HCT116 (cell line): Measurements from ENCODE around the gene ACLY.

Experiments
- EGR1 ChIP-seq: IDR thresholded peaks from 2 replicates; pipeline ENCODE4 v1.6.1; 2012; ENCODE audit warnings: low read depth
- EZH2 ChIP-seq: fragments of 200-600 bp; sonication (generic); IDR thresholded peaks from 2 replicates; pipeline ENCODE4 v1.6.1; 2017; ENCODE audit warnings: antibody characterized with exemption, mixed run types
- EZH2phosphoT487 ChIP-seq: fragments of 200-600 bp; IDR thresholded peaks from 2 replicates; pipeline ENCODE4 v1.6.1; 2018; ENCODE audit warnings: antibody characterized with exemption, borderline replicate concordance
- JUND ChIP-seq: IDR thresholded peaks from 2 replicates; pipeline ENCODE4 v1.6.1; 2012
- POLR2A ChIP-seq: IDR thresholded peaks from 2 replicates; pipeline ENCODE4 v1.7.0; 2011; ENCODE audit warnings: borderline replicate concordance; ENCODE audit not compliant: insufficient read depth, insufficient read length; ENCODE audit errors: extremely low read depth
- POLR2AphosphoS5 ChIP-seq: IDR thresholded peaks from 2 replicates; pipeline ENCODE4 v1.6.1; 2011; ENCODE audit warnings: mild to moderate bottlenecking, low read depth, low read length, moderate library complexity
- SIN3A ChIP-seq: IDR thresholded peaks from 2 replicates; pipeline ENCODE4 v1.6.1; 2012; ENCODE audit warnings: low read depth
- TCF7L2 ChIP-seq: IDR thresholded peaks from 2 replicates; pipeline ENCODE4 v1.7.0; 2011; ENCODE audit warnings: borderline replicate concordance, inconsistent platforms; ENCODE audit not compliant: insufficient read depth, insufficient read length; ENCODE audit errors: extremely low read depth
- YY1 ChIP-seq: IDR thresholded peaks from 2 replicates; pipeline ENCODE4 v1.6.1; 2011; ENCODE audit warnings: low read length, low read depth, moderate library complexity, mild to moderate bottlenecking; ENCODE audit not compliant: insufficient replicate concordance; ENCODE audit errors: extremely low read depth
- TF ChIP-seq, protein P1 (sequence below), 3 experiments: fragments of 200-600 bp in 1 of 3; sonication (generic) in 1 of 3; IDR thresholded peaks in 2 of 3; conservative IDR thresholded peaks in 1 of 3; 2 replicates each; pipeline ENCODE4 v1.5.1; 2012 to 2017; ENCODE audit warnings: low read depth in 2 of 3, low read length in 2 of 3, antibody characterized with exemption in 1 of 3, borderline replicate concordance in 1 of 3, control low read depth in 1 of 3, mild to moderate bottlenecking in 1 of 3, mixed read lengths in 1 of 3, mixed run types in 1 of 3, moderate library complexity in 1 of 3; ENCODE audit not compliant: insufficient read depth in 1 of 3
- TF ChIP-seq, protein P2 (sequence below): IDR thresholded peaks from 2 replicates; pipeline ENCODE4 v1.6.1; 2011; ENCODE audit warnings: mild to moderate bottlenecking, low read length, moderate library complexity; ENCODE audit not compliant: insufficient replicate concordance; ENCODE audit errors: extremely low read depth
- TF ChIP-seq, protein P3 (sequence below): IDR thresholded peaks from 2 replicates; pipeline ENCODE4 v1.6.1; 2012; ENCODE audit warnings: low read depth

DNA sequence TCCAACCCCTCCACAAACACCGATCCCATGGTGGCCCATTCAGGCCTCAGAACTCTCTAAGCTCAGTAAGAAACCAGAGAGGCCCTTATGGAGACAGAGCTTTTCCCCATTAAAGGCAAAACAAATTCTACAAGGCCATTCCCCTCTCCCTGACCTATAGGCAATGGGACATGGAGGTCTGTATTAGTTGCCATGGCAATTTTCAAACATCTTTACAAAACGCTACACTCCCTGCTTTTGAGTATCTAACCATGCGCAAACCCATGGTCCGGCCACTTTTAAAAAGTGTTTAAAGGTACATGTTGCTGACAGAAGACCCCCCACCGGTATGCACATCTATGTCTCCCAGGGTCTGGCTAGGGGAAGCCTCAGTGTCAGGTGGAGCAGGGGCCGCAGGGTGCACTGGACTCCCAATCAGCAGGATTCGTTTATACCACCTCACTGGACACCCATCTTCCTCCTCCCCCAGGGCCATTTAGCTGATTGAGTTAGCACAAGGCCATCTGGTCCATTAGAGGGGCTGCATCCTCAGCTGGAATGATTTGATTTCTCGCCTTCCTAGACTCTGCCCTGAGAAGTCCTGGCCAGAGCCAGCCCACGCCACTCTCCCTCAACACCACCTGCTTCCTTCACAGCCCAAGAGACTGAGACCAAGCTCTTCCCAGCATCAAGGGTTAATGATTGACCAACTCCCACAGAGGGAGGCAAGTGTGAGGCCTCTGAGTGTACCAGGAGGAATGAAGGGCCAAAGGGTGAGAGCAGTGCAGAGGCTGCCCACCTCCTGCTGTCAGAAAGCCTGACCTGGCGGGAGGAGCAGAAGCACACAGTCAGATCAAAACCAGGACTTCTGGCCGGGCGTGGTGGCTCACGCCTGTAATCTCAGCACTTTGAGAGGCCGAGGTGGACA is 10.9 kb downstream of the ACLY start:
- TF ChIP-seq, protein P1, sequence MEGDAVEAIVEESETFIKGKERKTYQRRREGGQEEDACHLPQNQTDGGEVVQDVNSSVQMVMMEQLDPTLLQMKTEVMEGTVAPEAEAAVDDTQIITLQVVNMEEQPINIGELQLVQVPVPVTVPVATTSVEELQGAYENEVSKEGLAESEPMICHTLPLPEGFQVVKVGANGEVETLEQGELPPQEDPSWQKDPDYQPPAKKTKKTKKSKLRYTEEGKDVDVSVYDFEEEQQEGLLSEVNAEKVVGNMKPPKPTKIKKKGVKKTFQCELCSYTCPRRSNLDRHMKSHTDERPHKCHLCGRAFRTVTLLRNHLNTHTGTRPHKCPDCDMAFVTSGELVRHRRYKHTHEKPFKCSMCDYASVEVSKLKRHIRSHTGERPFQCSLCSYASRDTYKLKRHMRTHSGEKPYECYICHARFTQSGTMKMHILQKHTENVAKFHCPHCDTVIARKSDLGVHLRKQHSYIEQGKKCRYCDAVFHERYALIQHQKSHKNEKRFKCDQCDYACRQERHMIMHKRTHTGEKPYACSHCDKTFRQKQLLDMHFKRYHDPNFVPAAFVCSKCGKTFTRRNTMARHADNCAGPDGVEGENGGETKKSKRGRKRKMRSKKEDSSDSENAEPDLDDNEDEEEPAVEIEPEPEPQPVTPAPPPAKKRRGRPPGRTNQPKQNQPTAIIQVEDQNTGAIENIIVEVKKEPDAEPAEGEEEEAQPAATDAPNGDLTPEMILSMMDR (IDR thresholded peaks at IDR 0.05 in 2 of 3, conservative IDR thresholded peaks at IDR 0.05 in 1 of 3; ENCODE audit: borderline replicate concordance in 1 of 3, insufficient read depth in 1 of 3, low read depth in 2 of 3, low read length in 2 of 3): no peak
- TF ChIP-seq SIN3A: no peak
- TF ChIP-seq YY1: no peak
- TF ChIP-seq, protein P2, sequence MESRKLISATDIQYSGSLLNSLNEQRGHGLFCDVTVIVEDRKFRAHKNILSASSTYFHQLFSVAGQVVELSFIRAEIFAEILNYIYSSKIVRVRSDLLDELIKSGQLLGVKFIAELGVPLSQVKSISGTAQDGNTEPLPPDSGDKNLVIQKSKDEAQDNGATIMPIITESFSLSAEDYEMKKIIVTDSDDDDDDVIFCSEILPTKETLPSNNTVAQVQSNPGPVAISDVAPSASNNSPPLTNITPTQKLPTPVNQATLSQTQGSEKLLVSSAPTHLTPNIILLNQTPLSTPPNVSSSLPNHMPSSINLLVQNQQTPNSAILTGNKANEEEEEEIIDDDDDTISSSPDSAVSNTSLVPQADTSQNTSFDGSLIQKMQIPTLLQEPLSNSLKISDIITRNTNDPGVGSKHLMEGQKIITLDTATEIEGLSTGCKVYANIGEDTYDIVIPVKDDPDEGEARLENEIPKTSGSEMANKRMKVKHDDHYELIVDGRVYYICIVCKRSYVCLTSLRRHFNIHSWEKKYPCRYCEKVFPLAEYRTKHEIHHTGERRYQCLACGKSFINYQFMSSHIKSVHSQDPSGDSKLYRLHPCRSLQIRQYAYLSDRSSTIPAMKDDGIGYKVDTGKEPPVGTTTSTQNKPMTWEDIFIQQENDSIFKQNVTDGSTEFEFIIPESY: no peak
- no peak for TF ChIP-seq TCF7L2
- TF ChIP-seq POLR2AphosphoS5: no peak
- no peak for TF ChIP-seq POLR2A
- TF ChIP-seq JUND: no peak
- TF ChIP-seq EZH2phosphoT487: no peak
- TF ChIP-seq EGR1: no peak
- TF ChIP-seq, protein P3, sequence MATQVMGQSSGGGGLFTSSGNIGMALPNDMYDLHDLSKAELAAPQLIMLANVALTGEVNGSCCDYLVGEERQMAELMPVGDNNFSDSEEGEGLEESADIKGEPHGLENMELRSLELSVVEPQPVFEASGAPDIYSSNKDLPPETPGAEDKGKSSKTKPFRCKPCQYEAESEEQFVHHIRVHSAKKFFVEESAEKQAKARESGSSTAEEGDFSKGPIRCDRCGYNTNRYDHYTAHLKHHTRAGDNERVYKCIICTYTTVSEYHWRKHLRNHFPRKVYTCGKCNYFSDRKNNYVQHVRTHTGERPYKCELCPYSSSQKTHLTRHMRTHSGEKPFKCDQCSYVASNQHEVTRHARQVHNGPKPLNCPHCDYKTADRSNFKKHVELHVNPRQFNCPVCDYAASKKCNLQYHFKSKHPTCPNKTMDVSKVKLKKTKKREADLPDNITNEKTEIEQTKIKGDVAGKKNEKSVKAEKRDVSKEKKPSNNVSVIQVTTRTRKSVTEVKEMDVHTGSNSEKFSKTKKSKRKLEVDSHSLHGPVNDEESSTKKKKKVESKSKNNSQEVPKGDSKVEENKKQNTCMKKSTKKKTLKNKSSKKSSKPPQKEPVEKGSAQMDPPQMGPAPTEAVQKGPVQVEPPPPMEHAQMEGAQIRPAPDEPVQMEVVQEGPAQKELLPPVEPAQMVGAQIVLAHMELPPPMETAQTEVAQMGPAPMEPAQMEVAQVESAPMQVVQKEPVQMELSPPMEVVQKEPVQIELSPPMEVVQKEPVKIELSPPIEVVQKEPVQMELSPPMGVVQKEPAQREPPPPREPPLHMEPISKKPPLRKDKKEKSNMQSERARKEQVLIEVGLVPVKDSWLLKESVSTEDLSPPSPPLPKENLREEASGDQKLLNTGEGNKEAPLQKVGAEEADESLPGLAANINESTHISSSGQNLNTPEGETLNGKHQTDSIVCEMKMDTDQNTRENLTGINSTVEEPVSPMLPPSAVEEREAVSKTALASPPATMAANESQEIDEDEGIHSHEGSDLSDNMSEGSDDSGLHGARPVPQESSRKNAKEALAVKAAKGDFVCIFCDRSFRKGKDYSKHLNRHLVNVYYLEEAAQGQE: no peak
- TF ChIP-seq EZH2: no peak
